Panc1 (cell line): ENCODE measurements around the gene STRA6.

Experiments
- CTCF ChIP-seq: fragments of 450-650 bp; IDR thresholded peaks from 2 replicates; pipeline ENCODE4 v1.5.1; 2017; ENCODE audit warnings: mild to moderate bottlenecking
- POLR2AphosphoS5 ChIP-seq: IDR thresholded peaks from 2 replicates; pipeline ENCODE4 v1.6.1; 2012; ENCODE audit warnings: mild to moderate bottlenecking, low read depth, low read length, moderate library complexity
- REST ChIP-seq, 2 experiments: IDR thresholded peaks; 2 replicates each; pipeline ENCODE4 v1.6.1; 2011 to 2012; ENCODE audit warnings: low read depth in 2 of 2, control low read depth in 1 of 2, low read length in 1 of 2, mild to moderate bottlenecking in 1 of 2, moderate library complexity in 1 of 2; ENCODE audit not compliant: insufficient read depth in 1 of 2
- SIN3A ChIP-seq: IDR thresholded peaks from 2 replicates; pipeline ENCODE4 v1.6.1; 2012; ENCODE audit warnings: low read depth, mild to moderate bottlenecking, low read length, moderate library complexity, borderline replicate concordance; ENCODE audit not compliant: insufficient read depth

- TF ChIP-seq CTCF (no peak), POLR2AphosphoS5 (no peak), REST (IDR thresholded peaks at IDR 0.05; ENCODE audit: insufficient read depth in 1 of 2, low read depth in 2 of 2, low read length in 1 of 2) (no peak), SIN3A (no peak)
These were observed 40.0 kb upstream of the STRA6 start for GRCh38 chr15:74242441-74243185.
